ENCODE measurements around the gene C15orf61. TPM values are rescaled to one million over a fixed set of nuclear protein-coding genes. Genes with fewer than 3 reads are reported as not detected.

C15orf61 gene
- total and polyA plus RNA-seq, 11 donors = 3.6 to 11.7 (median 9.9) TPM

DNA sequence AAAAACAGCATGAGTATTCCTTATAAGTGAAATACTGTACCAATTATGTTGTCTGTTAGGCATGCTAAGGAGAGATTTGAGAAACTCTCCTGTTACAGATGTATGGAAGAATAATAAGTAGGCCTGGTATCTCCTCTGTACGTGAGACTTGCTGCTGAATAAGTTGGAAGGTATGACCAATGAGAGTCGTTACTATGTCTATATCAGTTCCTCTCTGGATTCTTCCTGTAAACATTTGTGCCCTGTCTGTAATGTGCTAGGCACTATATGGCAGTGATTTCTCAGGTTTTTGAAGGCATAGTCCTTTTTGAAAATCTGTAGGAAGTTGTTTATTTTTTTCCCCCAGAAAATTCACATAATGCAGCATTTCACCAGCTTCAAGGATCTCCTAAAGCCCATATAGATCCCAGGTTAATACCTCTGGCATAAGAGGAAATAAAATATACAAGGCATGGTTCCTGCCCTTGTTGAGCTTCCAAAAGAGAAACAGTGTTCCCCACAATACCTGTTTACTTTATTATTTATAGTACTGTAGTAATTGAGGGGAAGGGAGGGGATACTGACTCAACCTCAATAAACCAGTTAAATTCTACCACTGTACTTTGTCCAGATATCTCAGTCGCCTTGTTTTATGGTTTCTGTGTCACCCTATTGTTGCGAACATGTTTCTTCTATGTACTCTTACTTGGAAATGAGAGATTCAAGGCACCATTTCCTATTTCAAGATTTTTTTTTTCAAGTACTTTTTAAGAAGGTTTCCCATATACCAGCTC lies 50.1 kb downstream of the C15orf61 start:
- no peak for TF ChIP-seq POLR2A (IDR thresholded peaks at IDR 0.05)
- TF ChIP-seq, protein P1, sequence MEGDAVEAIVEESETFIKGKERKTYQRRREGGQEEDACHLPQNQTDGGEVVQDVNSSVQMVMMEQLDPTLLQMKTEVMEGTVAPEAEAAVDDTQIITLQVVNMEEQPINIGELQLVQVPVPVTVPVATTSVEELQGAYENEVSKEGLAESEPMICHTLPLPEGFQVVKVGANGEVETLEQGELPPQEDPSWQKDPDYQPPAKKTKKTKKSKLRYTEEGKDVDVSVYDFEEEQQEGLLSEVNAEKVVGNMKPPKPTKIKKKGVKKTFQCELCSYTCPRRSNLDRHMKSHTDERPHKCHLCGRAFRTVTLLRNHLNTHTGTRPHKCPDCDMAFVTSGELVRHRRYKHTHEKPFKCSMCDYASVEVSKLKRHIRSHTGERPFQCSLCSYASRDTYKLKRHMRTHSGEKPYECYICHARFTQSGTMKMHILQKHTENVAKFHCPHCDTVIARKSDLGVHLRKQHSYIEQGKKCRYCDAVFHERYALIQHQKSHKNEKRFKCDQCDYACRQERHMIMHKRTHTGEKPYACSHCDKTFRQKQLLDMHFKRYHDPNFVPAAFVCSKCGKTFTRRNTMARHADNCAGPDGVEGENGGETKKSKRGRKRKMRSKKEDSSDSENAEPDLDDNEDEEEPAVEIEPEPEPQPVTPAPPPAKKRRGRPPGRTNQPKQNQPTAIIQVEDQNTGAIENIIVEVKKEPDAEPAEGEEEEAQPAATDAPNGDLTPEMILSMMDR (IDR thresholded peaks at IDR 0.05) = no peak
- WGBS, 4 donors = 90 to 93% (median 93%) methylated on average over 4 of the region's 4 CpGs
- DNase-seq = no peak
- intact Hi-C loops (cut with DNase I) = loop anchor here in 1 of 10 donors (10.0 kb wide), 1 partner anchor 54 kb away; no protein-coding TSS in a partner anchor
- no peak for ATAC-seq
- H3K27ac ChIP-seq = no peak overlapping the region
- no peak overlapping the region for H3K4me3 ChIP-seq
- peaks cover 0 to 18% (median 5%) of the 10 kb centered on the region in 12 donors for H3K4me1 ChIP-seq
- H3K36me3 ChIP-seq = peaks cover 0 to 6% (median 0%) of the 10 kb centered on the region in 9 donors
- H3K9me3 ChIP-seq = no peaks in the 10 kb centered on the region
- H3K27me3 ChIP-seq = no peaks in the 10 kb centered on the region

DNA sequence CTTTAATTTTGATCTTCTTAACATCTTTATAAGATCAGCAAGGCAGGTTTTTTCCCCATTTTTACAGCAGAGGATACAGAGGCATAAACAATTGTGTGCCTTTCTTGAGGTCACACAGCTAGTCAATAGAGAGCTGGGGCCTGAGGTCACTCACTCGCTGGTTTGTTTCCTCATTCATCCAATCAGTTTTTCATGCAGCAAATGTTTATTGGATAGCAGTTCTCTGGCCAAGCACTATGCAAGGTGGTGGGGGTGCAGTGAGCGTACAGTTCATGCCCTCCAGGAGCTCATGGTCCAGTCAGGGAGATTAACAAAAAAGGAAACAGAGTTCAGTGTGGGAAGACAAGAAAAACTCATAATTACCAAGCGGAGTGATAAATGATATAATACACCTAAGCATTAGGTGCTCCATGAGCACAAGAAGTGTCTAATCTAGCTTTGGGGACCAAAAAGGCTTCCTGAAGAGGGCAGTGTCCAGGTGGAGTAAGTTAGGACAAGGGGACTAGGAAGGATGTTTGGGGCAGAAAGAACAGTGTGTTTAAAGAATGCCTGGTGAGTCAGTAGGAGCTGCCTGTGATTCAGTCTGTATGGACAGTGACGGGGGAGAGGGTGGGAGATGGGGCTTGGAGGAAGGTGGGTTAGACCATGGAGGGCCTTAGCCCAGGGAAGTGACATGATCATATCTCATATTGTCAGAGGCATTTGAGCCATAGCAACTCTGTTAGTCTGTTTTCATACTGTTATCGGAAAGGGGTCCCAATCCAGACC lies 50.9 kb downstream of the C15orf61 start:
- Histone ChIP-seq H3K9me3 (no peaks in the 10 kb centered on the region), H3K27me3 (no peaks in the 10 kb centered on the region), H3K4me1 (peaks cover 0 to 18% (median 5%) of the 10 kb centered on the region in 12 donors), H3K36me3 (peaks cover 0 to 6% (median 0%) of the 10 kb centered on the region in 9 donors), H3K27ac (no peak overlapping the region), H3K4me3 (no peak overlapping the region)
- DNase-seq = no peak
- no peak for ATAC-seq
- 94 to 97% (median 97%) methylated on average over 5 of the region's 5 CpGs for WGBS, 4 donors
- TF ChIP-seq POLR2A (IDR thresholded peaks at IDR 0.05) = no peak
- TF ChIP-seq, protein P1 (IDR thresholded peaks at IDR 0.05) = no peak
- intact Hi-C loops (cut with DNase I) = loop anchor here in 1 of 10 donors (10.0 kb wide), 1 partner anchor 53 kb away; no protein-coding TSS in a partner anchor

DNA sequence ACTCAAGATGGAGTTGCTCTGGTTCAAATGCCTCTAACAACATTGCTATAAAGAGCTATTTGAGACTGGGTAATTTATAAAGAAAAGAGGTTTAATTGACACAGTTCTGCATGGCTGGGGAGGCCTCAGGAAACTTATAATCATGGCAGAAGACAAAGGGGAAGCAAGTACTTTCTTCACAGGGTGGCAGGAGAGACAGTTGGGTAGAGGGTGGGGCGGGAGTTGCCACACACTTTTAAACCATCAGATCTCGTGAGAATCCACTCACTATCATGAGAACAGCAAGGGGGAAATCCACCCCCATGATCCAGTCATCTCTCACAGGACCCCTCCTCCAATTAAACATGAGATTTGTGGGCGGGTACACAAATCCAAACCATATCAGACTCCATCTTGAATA lies 52.3 kb downstream of the C15orf61 start:
- 74 to 98% (median 96%) methylated on average over 3 of the region's 3 CpGs for WGBS, 4 donors

More for the DNA sequence above, 52.3 kb downstream of the C15orf61 start:
- H3K4me1 ChIP-seq = peaks cover 0 to 18% (median 5%) of the 10 kb centered on the region in 12 donors
- no peaks in the 10 kb centered on the region for H3K27me3 ChIP-seq
- peaks cover 0 to 6% (median 0%) of the 10 kb centered on the region in 9 donors for H3K36me3 ChIP-seq
- TF ChIP-seq, protein P1 (IDR thresholded peaks at IDR 0.05) = no peak
- no peak for TF ChIP-seq POLR2A (IDR thresholded peaks at IDR 0.05)
- no peak overlapping the region for H3K4me3 ChIP-seq
- no peak overlapping the region for H3K27ac ChIP-seq
- no peaks in the 10 kb centered on the region for H3K9me3 ChIP-seq
- DNase-seq = no peak
- no peak for ATAC-seq
- intact Hi-C loops (cut with DNase I) = loop anchor here in 1 of 10 donors (10.0 kb wide), 1 partner anchor 52 kb away; no protein-coding TSS in a partner anchor

Measured in heart left ventricle (tissue), 16 donors.